HepG2 (cell line): ENCODE measurements around the gene RABL6. TPM values are rescaled to one million over a fixed set of nuclear protein-coding genes. Genes with fewer than 3 reads are reported as not detected.
A peak's percentile ranks its signal among the peaks of the same experiment; 100 is the strongest.

ENCODE experiments used
- FOXP1 ChIP-seq, 2 experiments: fragments of 450-650 bp in 1 of 2; IDR thresholded peaks; 2 replicates each; pipeline ENCODE4 v1.6.1; 2017 to 2018; ENCODE audit warnings: antibody characterized with exemption in 1 of 2
- GTF2F1 ChIP-seq: fragments of 150-350 bp; IDR thresholded peaks from 2 replicates; pipeline ENCODE4 v1.6.1; 2014; ENCODE audit warnings: low read length
- KDM4B ChIP-seq: sonication (generic); formaldehyde crosslinking; IDR thresholded peaks from 2 replicates; pipeline ENCODE4 v1.4.0; 2020; ENCODE audit warnings: missing genetic modification reagents
- KDM5B ChIP-seq: sonication (generic); formaldehyde crosslinking; IDR thresholded peaks from 2 replicates; pipeline ENCODE4 v1.4.0; 2020; ENCODE audit warnings: missing genetic modification reagents, mild to moderate bottlenecking, borderline replicate concordance
- MEIS1 ChIP-seq: sonication (generic); formaldehyde crosslinking; IDR thresholded peaks from 2 replicates; pipeline ENCODE4 v1.9.0; 2021; ENCODE audit warnings: mild to moderate bottlenecking, missing genetic modification reagents, moderate library complexity, borderline replicate concordance
- MLX ChIP-seq: IDR thresholded peaks from 2 replicates; pipeline ENCODE4 v1.6.1; 2016
- SMAD1 ChIP-seq: sonication (generic); formaldehyde crosslinking; IDR thresholded peaks from 2 replicates; pipeline ENCODE4 v1.4.0; 2020; ENCODE audit warnings: missing genetic modification reagents, low read depth, mild to moderate bottlenecking, borderline replicate concordance
- ZNF138 ChIP-seq: sonication (generic); formaldehyde crosslinking; IDR thresholded peaks from 2 replicates; pipeline ENCODE4 v1.5.0; 2020; ENCODE audit warnings: mild to moderate bottlenecking, low read depth, missing genetic modification reagents
- ZNF205 ChIP-seq: IDR thresholded peaks from 2 replicates; pipeline ENCODE4 v1.6.1; 2018; ENCODE audit warnings: missing biosample characterization, missing genetic modification reagents
- ZNF232 ChIP-seq: sonication (generic); formaldehyde crosslinking; IDR thresholded peaks from 2 replicates; pipeline ENCODE4 v1.4.0; 2020; ENCODE audit warnings: missing genetic modification reagents, borderline replicate concordance
- ZNF747 ChIP-seq: sonication (generic); formaldehyde crosslinking; IDR thresholded peaks from 2 replicates; pipeline ENCODE4 v1.8.1; 2023; ENCODE audit warnings: missing genetic modification reagents, mild to moderate bottlenecking, borderline replicate concordance
- ZNF841 ChIP-seq: sonication (generic); formaldehyde crosslinking; IDR thresholded peaks from 2 replicates; pipeline ENCODE4 v1.8.1; 2023; ENCODE audit warnings: missing genetic modification reagents, borderline replicate concordance
- ZSCAN5A ChIP-seq: sonication (generic); formaldehyde crosslinking; IDR thresholded peaks from 2 replicates; pipeline ENCODE4 v1.8.0; 2022; ENCODE audit warnings: mild to moderate bottlenecking, missing genetic modification reagents, borderline replicate concordance
- polyA plus RNA-seq, 8 experiments: library from polyadenylated mRNA; depleted of rRNA in 3 of 8; stranded (reverse) in 7 of 8; unstranded in 1 of 8; fragments of >200 nt; fragmentation: Illumina TruSeq in 4 of 8; extraction: Trizol in 4 of 8; gene quantifications; 2 replicates each; pipeline versions ENCODE4 v1.2.1 to v1.2.3, GENCODE V29; 2011 to 2016; ENCODE audit warnings: low read depth in 4 of 8, missing spikeins in 1 of 8, mixed read lengths in 1 of 8; ENCODE audit not compliant: insufficient read depth in 1 of 8
- total RNA-seq, 5 experiments: library from RNA; depleted of rRNA; stranded (reverse); fragments of >200 nt; fragmentation: Illumina TruSeq; extraction: Trizol; gene quantifications; 2 replicates each; pipeline ENCODE4 v1.2.3, GENCODE V29; 2016; ENCODE audit warnings: low read depth in 1 of 5
- TF ChIP-seq, protein P1 (sequence below): sonication (generic); formaldehyde crosslinking; IDR thresholded peaks from 2 replicates; pipeline ENCODE4 v1.4.0; 2020; ENCODE audit warnings: missing genetic modification reagents
- TF ChIP-seq, protein P2 (sequence below): sonication (generic); formaldehyde crosslinking; IDR thresholded peaks from 2 replicates; pipeline ENCODE4 v1.4.0; 2020; ENCODE audit warnings: missing genetic modification reagents
- TF ChIP-seq, protein P3 (sequence below): sonication (generic); formaldehyde crosslinking; IDR thresholded peaks from 2 replicates; pipeline ENCODE4 v1.5.1; 2020; ENCODE audit warnings: mild to moderate bottlenecking, missing genetic modification reagents, moderate library complexity

RABL6 gene
- total and polyA plus RNA-seq, 2 of the 13 experiments (the other 11 are each of a cell fraction or from before 2014, with no cell fraction given): 81.5 to 125 TPM

GRCh38 chr9:136799079-136799853 is 8.5 kb upstream of the RABL6 start (continued):
- TF ChIP-seq, protein P1, sequence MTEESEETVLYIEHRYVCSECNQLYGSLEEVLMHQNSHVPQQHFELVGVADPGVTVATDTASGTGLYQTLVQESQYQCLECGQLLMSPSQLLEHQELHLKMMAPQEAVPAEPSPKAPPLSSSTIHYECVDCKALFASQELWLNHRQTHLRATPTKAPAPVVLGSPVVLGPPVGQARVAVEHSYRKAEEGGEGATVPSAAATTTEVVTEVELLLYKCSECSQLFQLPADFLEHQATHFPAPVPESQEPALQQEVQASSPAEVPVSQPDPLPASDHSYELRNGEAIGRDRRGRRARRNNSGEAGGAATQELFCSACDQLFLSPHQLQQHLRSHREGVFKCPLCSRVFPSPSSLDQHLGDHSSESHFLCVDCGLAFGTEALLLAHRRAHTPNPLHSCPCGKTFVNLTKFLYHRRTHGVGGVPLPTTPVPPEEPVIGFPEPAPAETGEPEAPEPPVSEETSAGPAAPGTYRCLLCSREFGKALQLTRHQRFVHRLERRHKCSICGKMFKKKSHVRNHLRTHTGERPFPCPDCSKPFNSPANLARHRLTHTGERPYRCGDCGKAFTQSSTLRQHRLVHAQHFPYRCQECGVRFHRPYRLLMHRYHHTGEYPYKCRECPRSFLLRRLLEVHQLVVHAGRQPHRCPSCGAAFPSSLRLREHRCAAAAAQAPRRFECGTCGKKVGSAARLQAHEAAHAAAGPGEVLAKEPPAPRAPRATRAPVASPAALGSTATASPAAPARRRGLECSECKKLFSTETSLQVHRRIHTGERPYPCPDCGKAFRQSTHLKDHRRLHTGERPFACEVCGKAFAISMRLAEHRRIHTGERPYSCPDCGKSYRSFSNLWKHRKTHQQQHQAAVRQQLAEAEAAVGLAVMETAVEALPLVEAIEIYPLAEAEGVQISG (CRISPR knock-in tag): peak; percentile 68
- TF ChIP-seq ZSCAN5A: 0 out of 2 replicates have a peak, but pooled peaks have one; percentile 41
- TF ChIP-seq FOXP1 (IDR thresholded peaks at IDR 0.05): no peak
- TF ChIP-seq FOXP1 (CRISPR knock-in tag; IDR thresholded peaks at IDR 0.05): peak; percentile 78
- TF ChIP-seq KDM4B (CRISPR knock-in tag): 0 out of 2 replicates have a peak, but pooled peaks have one; percentile 67
- TF ChIP-seq, protein P2, sequence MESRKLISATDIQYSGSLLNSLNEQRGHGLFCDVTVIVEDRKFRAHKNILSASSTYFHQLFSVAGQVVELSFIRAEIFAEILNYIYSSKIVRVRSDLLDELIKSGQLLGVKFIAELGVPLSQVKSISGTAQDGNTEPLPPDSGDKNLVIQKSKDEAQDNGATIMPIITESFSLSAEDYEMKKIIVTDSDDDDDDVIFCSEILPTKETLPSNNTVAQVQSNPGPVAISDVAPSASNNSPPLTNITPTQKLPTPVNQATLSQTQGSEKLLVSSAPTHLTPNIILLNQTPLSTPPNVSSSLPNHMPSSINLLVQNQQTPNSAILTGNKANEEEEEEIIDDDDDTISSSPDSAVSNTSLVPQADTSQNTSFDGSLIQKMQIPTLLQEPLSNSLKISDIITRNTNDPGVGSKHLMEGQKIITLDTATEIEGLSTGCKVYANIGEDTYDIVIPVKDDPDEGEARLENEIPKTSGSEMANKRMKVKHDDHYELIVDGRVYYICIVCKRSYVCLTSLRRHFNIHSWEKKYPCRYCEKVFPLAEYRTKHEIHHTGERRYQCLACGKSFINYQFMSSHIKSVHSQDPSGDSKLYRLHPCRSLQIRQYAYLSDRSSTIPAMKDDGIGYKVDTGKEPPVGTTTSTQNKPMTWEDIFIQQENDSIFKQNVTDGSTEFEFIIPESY (CRISPR knock-in tag): no peak
- peak; percentile 86 for TF ChIP-seq ZNF232 (CRISPR knock-in tag)
- peak; percentile 80 for TF ChIP-seq ZNF747 (CRISPR knock-in tag)
- TF ChIP-seq GTF2F1: no peak
- TF ChIP-seq ZNF841 (CRISPR knock-in tag): no peak; the same call in 1 of the 2 replicates
- TF ChIP-seq ZNF205 (CRISPR knock-in tag): peak; percentile 85; the same call in 1 of the 2 replicates
- TF ChIP-seq MEIS1 (CRISPR knock-in tag): peak; percentile 63; the same call in 1 of the 2 replicates
- peak; percentile 14; the same call in 1 of the 2 replicates for TF ChIP-seq KDM5B (CRISPR knock-in tag)
- TF ChIP-seq SMAD1: no peak
- no peak for TF ChIP-seq ZNF138 (CRISPR knock-in tag)
- peak; percentile 76 for TF ChIP-seq MLX
- TF ChIP-seq, protein P3, sequence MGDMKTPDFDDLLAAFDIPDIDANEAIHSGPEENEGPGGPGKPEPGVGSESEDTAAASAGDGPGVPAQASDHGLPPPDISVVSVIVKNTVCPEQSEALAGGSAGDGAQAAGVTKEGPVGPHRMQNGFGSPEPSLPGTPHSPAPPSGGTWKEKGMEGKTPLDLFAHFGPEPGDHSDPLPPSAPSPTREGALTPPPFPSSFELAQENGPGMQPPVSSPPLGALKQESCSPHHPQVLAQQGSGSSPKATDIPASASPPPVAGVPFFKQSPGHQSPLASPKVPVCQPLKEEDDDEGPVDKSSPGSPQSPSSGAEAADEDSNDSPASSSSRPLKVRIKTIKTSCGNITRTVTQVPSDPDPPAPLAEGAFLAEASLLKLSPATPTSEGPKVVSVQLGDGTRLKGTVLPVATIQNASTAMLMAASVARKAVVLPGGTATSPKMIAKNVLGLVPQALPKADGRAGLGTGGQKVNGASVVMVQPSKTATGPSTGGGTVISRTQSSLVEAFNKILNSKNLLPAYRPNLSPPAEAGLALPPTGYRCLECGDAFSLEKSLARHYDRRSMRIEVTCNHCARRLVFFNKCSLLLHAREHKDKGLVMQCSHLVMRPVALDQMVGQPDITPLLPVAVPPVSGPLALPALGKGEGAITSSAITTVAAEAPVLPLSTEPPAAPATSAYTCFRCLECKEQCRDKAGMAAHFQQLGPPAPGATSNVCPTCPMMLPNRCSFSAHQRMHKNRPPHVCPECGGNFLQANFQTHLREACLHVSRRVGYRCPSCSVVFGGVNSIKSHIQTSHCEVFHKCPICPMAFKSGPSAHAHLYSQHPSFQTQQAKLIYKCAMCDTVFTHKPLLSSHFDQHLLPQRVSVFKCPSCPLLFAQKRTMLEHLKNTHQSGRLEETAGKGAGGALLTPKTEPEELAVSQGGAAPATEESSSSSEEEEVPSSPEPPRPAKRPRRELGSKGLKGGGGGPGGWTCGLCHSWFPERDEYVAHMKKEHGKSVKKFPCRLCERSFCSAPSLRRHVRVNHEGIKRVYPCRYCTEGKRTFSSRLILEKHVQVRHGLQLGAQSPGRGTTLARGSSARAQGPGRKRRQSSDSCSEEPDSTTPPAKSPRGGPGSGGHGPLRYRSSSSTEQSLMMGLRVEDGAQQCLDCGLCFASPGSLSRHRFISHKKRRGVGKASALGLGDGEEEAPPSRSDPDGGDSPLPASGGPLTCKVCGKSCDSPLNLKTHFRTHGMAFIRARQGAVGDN (CRISPR knock-in tag): peak; percentile 96
